Gastroesophageal sphincter (tissue), 4 donors: ENCODE measurements around the gene THAP2. TPM values are rescaled to one million over a fixed set of nuclear protein-coding genes. Genes with fewer than 3 reads are reported as not detected.

ENCODE experiments used
- ATAC-seq: fragments of 150-250 bp; one replicate; pipeline ENCODE4 v1.9.1; 2016; ENCODE audit warnings: mild to moderate bottlenecking, moderate library complexity
- H3K27ac ChIP-seq, 4 donors: fragments of 200-600 bp; sonication (generic) in 3 of 4; 1 replicate in 3 of 4; 2 replicates in 1 of 4; pipeline ENCODE4 v1.5.1; 2016 to 2019
- H3K27me3 ChIP-seq: fragments of 200-600 bp; sonication (generic); one replicate; pipeline ENCODE4 v1.5.1; 2019
- H3K36me3 ChIP-seq, 2 donors: fragments of 200-600 bp; sonication (generic); one replicate each; pipeline ENCODE4 v1.5.1; 2019; ENCODE audit warnings: control low read depth in 1 of 2
- H3K4me1 ChIP-seq, 3 donors: fragments of 200-600 bp; sonication (generic); 1 replicate in 2 of 3; 2 replicates in 1 of 3; pipeline ENCODE4 v1.5.1; 2016 to 2019; ENCODE audit warnings: control low read depth in 2 of 3
- H3K4me3 ChIP-seq, 2 donors: fragments of 200-600 bp; sonication (generic); one replicate each; pipeline ENCODE4 v1.5.1; 2019; ENCODE audit warnings: mild to moderate bottlenecking in 1 of 2, moderate library complexity in 1 of 2
- H3K9me3 ChIP-seq, 3 donors: fragments of 200-600 bp; sonication (generic); one replicate each; pipeline ENCODE4 v1.5.1; 2017 to 2019; ENCODE audit warnings: control low read depth in 2 of 3
- EP300 ChIP-seq: sonication (generic); formaldehyde crosslinking; IDR thresholded peaks from one replicate; pipeline ENCODE4 v1.6.1; 2017; ENCODE audit warnings: antibody characterized with exemption, mild to moderate bottlenecking
- POLR2A ChIP-seq, 2 donors: fragments of 450-650 bp; IDR thresholded peaks; one replicate each; pipeline ENCODE4 v1.6.1; 2017; ENCODE audit warnings: antibody characterized with exemption in 2 of 2, mild to moderate bottlenecking in 2 of 2, moderate library complexity in 1 of 2
- POLR2AphosphoS5 ChIP-seq: sonication (generic); formaldehyde crosslinking; IDR thresholded peaks from one replicate; pipeline ENCODE4 v1.6.1; 2017; ENCODE audit warnings: antibody characterized with exemption
- WGBS, 2 donors: methylation state at CpG; one replicate each; pipeline ENCODE4 v1.1.5; 2018; ENCODE audit warnings: low coverage in 1 of 2; 5-methylcytosine and 5-hydroxymethylcytosine counted together
- total RNA-seq, 4 donors: library from RNA; depleted of rRNA; stranded (reverse); fragments of >200 nt; gene quantifications; one replicate each; pipeline ENCODE4 v1.1.0, GENCODE V29; 2016
- TF ChIP-seq, protein P1 (sequence below), 4 experiments: fragments of 200-600 bp in 2 of 4; fragments of 450-650 bp in 2 of 4; sonication (generic) in 1 of 4; IDR thresholded peaks; one replicate each; pipeline ENCODE4 v1.5.1; 2017 to 2019; ENCODE audit warnings: antibody characterized with exemption in 4 of 4, mild to moderate bottlenecking in 2 of 4, moderate library complexity in 2 of 4

Gene THAP2
- 10 to 100 TPM in 1 of 4 donors, 1 to 10 TPM in 3; 2.3 to 19.5 (median 6.1) TPM for total RNA-seq

DNA sequence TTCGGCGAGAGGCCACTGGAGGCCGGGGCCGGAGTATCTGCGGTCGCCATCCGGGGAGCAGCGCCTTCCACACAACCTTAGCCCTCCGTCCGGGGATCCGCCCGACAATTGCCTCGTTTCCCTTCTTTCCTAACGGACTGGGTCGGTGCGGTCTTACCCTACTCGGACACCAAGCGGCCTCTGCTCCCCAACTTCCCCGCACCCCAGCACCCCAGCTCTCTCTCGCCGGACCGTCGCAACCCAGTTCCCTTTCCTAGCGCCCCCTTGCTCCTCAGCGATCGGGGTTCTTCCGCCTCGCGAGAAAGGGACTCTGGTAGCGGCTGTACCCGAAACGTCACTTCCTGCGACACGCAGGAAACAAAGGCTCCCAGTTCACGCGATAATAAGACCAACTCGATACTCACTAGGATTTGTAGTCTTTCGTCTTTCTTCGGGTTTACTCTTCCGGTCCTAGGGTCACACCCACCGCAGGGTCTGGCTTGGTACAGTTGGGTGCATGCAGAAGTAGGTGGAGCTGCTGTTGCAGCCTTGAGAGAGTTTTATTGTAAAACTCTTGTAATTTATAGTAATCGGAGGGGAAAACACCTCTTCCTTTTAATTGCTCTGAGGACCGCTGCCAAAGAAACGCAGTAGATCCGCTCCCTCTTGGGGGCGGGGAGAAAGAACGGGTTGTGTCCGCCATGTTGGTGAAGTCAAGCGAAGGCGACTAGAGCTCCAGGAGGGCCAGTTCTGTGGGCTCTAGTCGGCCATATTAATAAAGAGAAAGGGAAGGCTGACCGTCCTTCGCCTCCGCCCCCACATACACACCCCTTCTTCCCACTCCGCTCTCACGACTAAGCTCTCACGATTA lies at the start of gene THAP2, which contains the start of gene ZFC3H1:
THAP2 (plus strand) TSS at position 741 of the 850 bp plus-strand sequence. CDS start 209 bp downstream, outside the sequence.
ZFC3H1 (minus strand) TSS at position 288 of the 850 bp plus-strand sequence; CDS start at position 50, 238 bp downstream.
- peak; percentile 89 to 95 for TF ChIP-seq POLR2A (IDR thresholded peaks at IDR 0.05)
- no peak for TF ChIP-seq EP300
- TF ChIP-seq POLR2AphosphoS5, result peak; percentile 99
- TF ChIP-seq, protein P1, sequence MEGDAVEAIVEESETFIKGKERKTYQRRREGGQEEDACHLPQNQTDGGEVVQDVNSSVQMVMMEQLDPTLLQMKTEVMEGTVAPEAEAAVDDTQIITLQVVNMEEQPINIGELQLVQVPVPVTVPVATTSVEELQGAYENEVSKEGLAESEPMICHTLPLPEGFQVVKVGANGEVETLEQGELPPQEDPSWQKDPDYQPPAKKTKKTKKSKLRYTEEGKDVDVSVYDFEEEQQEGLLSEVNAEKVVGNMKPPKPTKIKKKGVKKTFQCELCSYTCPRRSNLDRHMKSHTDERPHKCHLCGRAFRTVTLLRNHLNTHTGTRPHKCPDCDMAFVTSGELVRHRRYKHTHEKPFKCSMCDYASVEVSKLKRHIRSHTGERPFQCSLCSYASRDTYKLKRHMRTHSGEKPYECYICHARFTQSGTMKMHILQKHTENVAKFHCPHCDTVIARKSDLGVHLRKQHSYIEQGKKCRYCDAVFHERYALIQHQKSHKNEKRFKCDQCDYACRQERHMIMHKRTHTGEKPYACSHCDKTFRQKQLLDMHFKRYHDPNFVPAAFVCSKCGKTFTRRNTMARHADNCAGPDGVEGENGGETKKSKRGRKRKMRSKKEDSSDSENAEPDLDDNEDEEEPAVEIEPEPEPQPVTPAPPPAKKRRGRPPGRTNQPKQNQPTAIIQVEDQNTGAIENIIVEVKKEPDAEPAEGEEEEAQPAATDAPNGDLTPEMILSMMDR (IDR thresholded peaks at IDR 0.05), result peak in 3 of 4 experiments; percentile 3 to 59 (median 14)
- peaks cover 0 to 47% (median 12%) of the 10 kb centered on the region in 3 donors for H3K4me1 ChIP-seq
- H3K27me3 ChIP-seq, result no peaks in the 10 kb centered on the region
- peaks cover 0 to 14% of the 10 kb centered on the region in 2 donors for H3K36me3 ChIP-seq
- H3K9me3 ChIP-seq, result no peaks in the 10 kb centered on the region
- peak; percentile 96 for ATAC-seq
- WGBS, 2 donors, result 0 to 1% methylated on average over 5 to 43 of the region's 57 CpGs
- peak within 1 kb of the TSS; percentile 65 to 80 for H3K4me3 ChIP-seq
- H3K27ac ChIP-seq, result peak within 1 kb of the TSS; percentile 91 to 98 (median 94)

DNA sequence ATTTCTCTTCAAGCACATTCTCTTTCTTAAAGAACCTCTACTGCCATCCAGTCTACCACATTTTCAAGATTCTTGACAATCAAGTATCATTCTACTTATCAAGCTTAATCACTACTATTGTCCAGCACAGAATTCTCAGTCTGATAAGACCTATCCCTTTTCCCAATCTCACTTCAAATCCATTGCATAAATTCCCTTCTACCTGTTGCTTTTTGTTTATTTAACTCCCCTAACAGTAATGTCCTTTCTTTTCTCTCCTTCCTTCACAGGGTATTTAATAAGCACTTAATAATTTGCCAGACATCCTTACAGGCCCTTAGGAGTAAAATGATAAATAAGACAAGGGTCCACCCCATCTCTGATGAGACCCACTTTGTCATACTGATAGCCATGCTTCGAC lies 42.2 kb upstream of the THAP2 start:
- Histone ChIP-seq H3K4me1 (no peaks in the 10 kb centered on the region), H3K27me3 (no peaks in the 10 kb centered on the region), H3K27ac (no peak overlapping the region), H3K36me3 (peaks cover 9 to 100% of the 10 kb centered on the region in 2 donors), H3K4me3 (no peak overlapping the region), H3K9me3 (no peaks in the 10 kb centered on the region)
- no peak for TF ChIP-seq POLR2A (IDR thresholded peaks at IDR 0.05)
- WGBS, 2 donors, result 100% methylated on average over 1 of the region's 1 CpG
- no peak for ATAC-seq

GRCh38 chr12:71625476-71625875 lies 38.6 kb upstream of the THAP2 start:
- 78 to 86% methylated on average over 1 to 2 of the region's 2 CpGs for WGBS, 2 donors
- H3K4me1 ChIP-seq, result no peaks in the 10 kb centered on the region

DNA sequence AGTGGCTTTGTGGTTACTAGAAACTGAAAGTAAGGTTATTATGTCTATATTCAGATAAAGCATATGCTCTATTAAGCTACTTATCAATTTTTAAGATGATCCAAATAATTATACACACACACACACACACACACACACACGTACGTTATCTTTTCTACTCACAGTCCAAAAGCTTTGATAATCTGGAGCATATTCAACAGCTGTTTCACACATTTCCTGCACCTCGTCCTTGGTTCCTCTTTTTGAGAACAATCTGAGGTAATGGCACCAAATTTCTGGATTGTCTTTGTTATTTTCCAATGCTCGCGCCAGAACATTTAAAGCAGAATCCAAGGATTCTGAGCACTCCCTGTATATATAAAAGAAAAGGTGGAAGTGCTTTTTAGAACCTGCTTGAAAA lies 38.0 kb upstream of the THAP2 start:
- WGBS, 2 donors, result 41 to 68% methylated on average over 5 of the region's 5 CpGs
- TF ChIP-seq, protein P1 (IDR thresholded peaks at IDR 0.05), result no peak
- TF ChIP-seq EP300 (no peak), POLR2A (IDR thresholded peaks at IDR 0.05) (no peak), POLR2AphosphoS5 (no peak)
- Histone ChIP-seq H3K27me3 (no peaks in the 10 kb centered on the region), H3K27ac (no peak overlapping the region), H3K9me3 (no peaks in the 10 kb centered on the region), H3K4me1 (no peaks in the 10 kb centered on the region), H3K36me3 (peaks cover 13 to 100% of the 10 kb centered on the region in 2 donors), H3K4me3 (no peak overlapping the region)
- no peak for ATAC-seq

More at GRCh38 chr12:71625476-71625875, 38.6 kb upstream of the THAP2 start:
- Histone ChIP-seq H3K36me3 (peaks cover 13 to 100% of the 10 kb centered on the region in 2 donors), H3K27ac (no peak overlapping the region), H3K27me3 (no peaks in the 10 kb centered on the region), H3K9me3 (no peaks in the 10 kb centered on the region), H3K4me3 (no peak overlapping the region)
- no peak for ATAC-seq
- TF ChIP-seq POLR2AphosphoS5 (no peak), POLR2A (IDR thresholded peaks at IDR 0.05) (no peak), EP300 (no peak)
- TF ChIP-seq, protein P1 (IDR thresholded peaks at IDR 0.05), result no peak

- H3K9me3 ChIP-seq, result no peaks in the 10 kb centered on the region
- no peak overlapping the region for H3K4me3 ChIP-seq
- H3K27ac ChIP-seq, result no peak overlapping the region
- 36 to 43% methylated on average over 3 of the region's 3 CpGs for WGBS, 2 donors
- no peaks in the 10 kb centered on the region for H3K27me3 ChIP-seq
- TF ChIP-seq POLR2AphosphoS5 (no peak), EP300 (no peak), POLR2A (IDR thresholded peaks at IDR 0.05) (no peak)
- TF ChIP-seq, protein P1 (IDR thresholded peaks at IDR 0.05), result no peak
- ATAC-seq, result no peak
- H3K36me3 ChIP-seq, result peaks cover 15 to 100% of the 10 kb centered on the region in 2 donors
- H3K4me1 ChIP-seq, result no peaks in the 10 kb centered on the region
Observed at GRCh38 chr12:71626768-71627167, 37.3 kb upstream of the THAP2 start.
